ENCODE results near the gene ADGB.

Gene ADGB

GRCh38 chr6:146739696-146740095, 140.9 kb downstream of the ADGB start:
- no peak for DNase-seq (ENCODE audit: extremely low read depth, low read depth)
- TF ChIP-seq CTCF (IDR thresholded peaks at IDR 0.05; ENCODE audit: low read depth, low read length), result no peak

GRCh38 chr6:146741609-146742008, 142.8 kb downstream of the ADGB start:
- no peak for TF ChIP-seq CTCF (IDR thresholded peaks at IDR 0.05; ENCODE audit: low read depth, low read length)
- no peak for DNase-seq (ENCODE audit: extremely low read depth, low read depth)

- TF ChIP-seq CTCF (IDR thresholded peaks at IDR 0.05; ENCODE audit: low read depth, low read length), result no peak
- no peak for DNase-seq (ENCODE audit: extremely low read depth, low read depth)
These were observed 154.5 kb downstream of the ADGB start for GRCh38 chr6:146753306-146753705.

GRCh38 chr6:146767632-146768031, 168.9 kb downstream of the ADGB start:
- no peak for DNase-seq (ENCODE audit: extremely low read depth, low read depth)
- TF ChIP-seq CTCF (IDR thresholded peaks at IDR 0.05; ENCODE audit: low read depth, low read length), result no peak

- TF ChIP-seq CTCF (IDR thresholded peaks at IDR 0.05; ENCODE audit: low read depth, low read length), result no peak
- DNase-seq (ENCODE audit: extremely low read depth, low read depth), result no peak
These were observed 169.9 kb downstream of the ADGB start for GRCh38 chr6:146768722-146769121.

GRCh38 chr6:146770275-146770964, 171.6 kb downstream of the ADGB start:
- no peak for TF ChIP-seq CTCF (IDR thresholded peaks at IDR 0.05; ENCODE audit: low read depth, low read length)
- no peak for DNase-seq (ENCODE audit: extremely low read depth, low read depth)

GRCh38 chr6:146770965-146771735, 172.4 kb downstream of the ADGB start:
- no peak for DNase-seq (ENCODE audit: extremely low read depth, low read depth)

More at GRCh38 chr6:146770965-146771735, 172.4 kb downstream of the ADGB start:
- TF ChIP-seq CTCF (IDR thresholded peaks at IDR 0.05; ENCODE audit: low read depth, low read length), result no peak

Data from AG09319 (cell line).